Smooth muscle cell (in vitro differentiated cells): ENCODE measurements around the gene CRAMP1. TPM values are rescaled to one million over a fixed set of nuclear protein-coding genes. Genes with fewer than 3 reads are reported as not detected.
"Not testable (repeated sequence)": the region's sequence is repeated elsewhere in the genome, so short reads cannot be mapped to it uniquely, and the experiment has no call there.

ENCODE experiments used
- DNase-seq: peaks from one replicate; lab custom pipeline; 2025; ENCODE audit not compliant: unreplicated experiment; lab: John Stamatoyannopoulos, UW
- H2AFZ ChIP-seq: fragments of 200-600 bp; sonication (generic); 2 replicates; pipeline ENCODE4 v1.6.0; 2016; ENCODE audit warnings: antibody characterized with exemption, low read depth, mild to moderate bottlenecking
- H3F3A ChIP-seq: fragments of 200-600 bp; sonication (generic); 2 replicates; pipeline ENCODE4 v1.6.0; 2017; ENCODE audit warnings: antibody characterized with exemption, low read depth
- H3K27ac ChIP-seq: fragments of 200-600 bp; sonication (generic); 2 replicates; pipeline ENCODE4 v1.5.1; 2016; ENCODE audit warnings: low read depth, mild to moderate bottlenecking
- H3K27me3 ChIP-seq: fragments of 200-600 bp; sonication (generic); 2 replicates; pipeline ENCODE4 v1.6.1; 2016; ENCODE audit warnings: low read depth, mild to moderate bottlenecking
- H3K36me3 ChIP-seq: fragments of 200-600 bp; sonication (generic); 2 replicates; pipeline ENCODE4 v1.5.1; 2016; ENCODE audit warnings: low read depth
- H3K4me1 ChIP-seq: fragments of 200-600 bp; sonication (generic); 2 replicates; pipeline ENCODE4 v1.5.1; 2016; ENCODE audit warnings: low read depth
- H3K4me2 ChIP-seq: fragments of 200-600 bp; sonication (generic); 2 replicates; pipeline ENCODE4 v1.6.0; 2016; ENCODE audit warnings: mild to moderate bottlenecking
- H3K4me3 ChIP-seq: fragments of 200-600 bp; sonication (generic); 2 replicates; pipeline ENCODE4 v1.5.1; 2016; ENCODE audit warnings: mild to moderate bottlenecking
- H3K79me2 ChIP-seq: fragments of 200-600 bp; sonication (generic); 2 replicates; pipeline ENCODE4 v1.6.0; 2016; ENCODE audit warnings: low read depth, mild to moderate bottlenecking
- H3K9ac ChIP-seq: fragments of 200-600 bp; sonication (generic); 2 replicates; pipeline ENCODE4 v1.6.0; 2016; ENCODE audit warnings: low read depth
- H3K9me3 ChIP-seq: fragments of 200-600 bp; sonication (generic); replicated peaks from 2 replicates; pipeline ENCODE4 v1.5.1; 2016; ENCODE audit warnings: low read depth
- H4K20me1 ChIP-seq: fragments of 200-600 bp; sonication (generic); 2 replicates; pipeline ENCODE4 v1.6.0; 2016; ENCODE audit warnings: low read depth
- CTCF ChIP-seq: fragments of 200-600 bp; sonication (generic); IDR thresholded peaks from 2 replicates; pipeline ENCODE4 v1.5.1; 2017; ENCODE audit warnings: borderline replicate concordance, mild to moderate bottlenecking, antibody characterized with exemption; ENCODE audit not compliant: insufficient read depth, poor library complexity, severe bottlenecking
- WGBS: methylation state at CpG from one replicate; pipeline ENCODE4 v1.1.7; 2016; ENCODE audit warnings: low lambda C conversion rate; 5-methylcytosine and 5-hydroxymethylcytosine counted together
- polyA plus RNA-seq: library from polyadenylated mRNA; unstranded; fragments of >200 nt; fragmentation: Nextera tagmentation; extraction: Ambion mirVana; gene quantifications from 2 replicates; pipeline ENCODE4 v1.2.1, GENCODE V29; 2016
- total RNA-seq: library from RNA; depleted of rRNA; stranded (reverse); fragments of >200 nt; gene quantifications from 2 replicates; pipeline ENCODE4 v1.2.3, GENCODE V29; 2014

The CRAMP1 gene
- total and polyA plus RNA-seq, 2 experiments from 2014 or later = 7.9 to 16.5 TPM

GRCh38 chr16:1592446-1592845, 19.7 kb upstream of the CRAMP1 start:
- H3K4me2 ChIP-seq = no peak overlapping the region
- H3K36me3 ChIP-seq = no peaks in the 10 kb centered on the region
- no peaks in the 10 kb centered on the region for H3K9me3 ChIP-seq
- no peaks in the 10 kb centered on the region for H3K4me1 ChIP-seq
- DNase-seq = no peak
- H4K20me1 ChIP-seq = no peaks in the 10 kb centered on the region
- H3K79me2 ChIP-seq = no peaks in the 10 kb centered on the region
- H3K9ac ChIP-seq = no peak overlapping the region
- no peaks in the 10 kb centered on the region for H3K27me3 ChIP-seq
- no peaks in the 10 kb centered on the region for H3F3A ChIP-seq
- H3K4me3 ChIP-seq = no peak overlapping the region
- TF ChIP-seq CTCF = no peak
- H2AFZ ChIP-seq = no peak overlapping the region
- no peak overlapping the region for H3K27ac ChIP-seq
- WGBS = 96% methylated on average over 16 of the region's 16 CpGs

GRCh38 chr16:1595511-1595910, 16.6 kb upstream of the CRAMP1 start:
- 92% methylated on average over 5 of the region's 5 CpGs for WGBS
- H3K4me2 ChIP-seq = not testable (repeated sequence)

GRCh38 chr16:1596516-1596915, 15.6 kb upstream of the CRAMP1 start:
- H3K9ac ChIP-seq = no peak overlapping the region
- no peaks in the 10 kb centered on the region for H3K9me3 ChIP-seq
- TF ChIP-seq CTCF = no peak
- H3K36me3 ChIP-seq = no peaks in the 10 kb centered on the region
- WGBS = over 99% methylated on average over 12 of the region's 12 CpGs
- H3K4me2 ChIP-seq = no peak overlapping the region
- no peaks in the 10 kb centered on the region for H3F3A ChIP-seq
- H3K27ac ChIP-seq = no peak overlapping the region
- H3K27me3 ChIP-seq = no peaks in the 10 kb centered on the region
- no peaks in the 10 kb centered on the region for H3K79me2 ChIP-seq
- DNase-seq = no peak
- no peak overlapping the region for H3K4me3 ChIP-seq
- no peaks in the 10 kb centered on the region for H4K20me1 ChIP-seq
- H3K4me1 ChIP-seq = no peaks in the 10 kb centered on the region
- H2AFZ ChIP-seq = no peak overlapping the region

More at GRCh38 chr16:1595511-1595910, 16.6 kb upstream of the CRAMP1 start:
- not testable (repeated sequence) for H3K9me3 ChIP-seq, H3F3A ChIP-seq, H4K20me1 ChIP-seq, DNase-seq, H3K79me2 ChIP-seq, H3K36me3 ChIP-seq, H3K9ac ChIP-seq, H3K4me1 ChIP-seq, H3K4me3 ChIP-seq, H3K27me3 ChIP-seq, H2AFZ ChIP-seq, H3K27ac ChIP-seq

- Histone ChIP-seq H3K79me2 (no peaks in the 10 kb centered on the region), H3K9me3 (no peaks in the 10 kb centered on the region), H4K20me1 (no peaks in the 10 kb centered on the region), H3K27ac (no peak overlapping the region), H2AFZ (no peak overlapping the region), H3K4me2 (no peak overlapping the region), H3K36me3 (no peaks in the 10 kb centered on the region), H3K4me1 (no peaks in the 10 kb centered on the region), H3F3A (no peaks in the 10 kb centered on the region), H3K9ac (no peak overlapping the region), H3K27me3 (no peaks in the 10 kb centered on the region), H3K4me3 (no peak overlapping the region)
- no peak for TF ChIP-seq CTCF
- no peak for DNase-seq
- WGBS = 96% methylated on average over 13 of the region's 13 CpGs
Observed at GRCh38 chr16:1597154-1597553, 15.0 kb upstream of the CRAMP1 start.
